IMR-90 (cell line): Measurements from ENCODE around the gene LYVE1. TPM values are rescaled to one million over a fixed set of nuclear protein-coding genes. Genes with fewer than 3 reads are reported as not detected.

ENCODE experiments used
- ATAC-seq: fragments of 200-7000 bp; cut with Tn5 transposase; 2 replicates; pipeline ENCODE4 v1.9.1; 2020; ENCODE audit warnings: low read depth, mild to moderate bottlenecking, moderate library complexity
- BruUV-seq: library from RNA; stranded (reverse); fragments of 400-500 nt; replicated peaks from 2 replicates; lab custom pipeline; 2021; lab: Mats Ljungman, UMichigan
- CTCF ChIA-PET: fragments of 300-600 bp; formaldehyde crosslinking; extraction: SDS; loops from one replicate; lab custom pipeline; 2021; ENCODE audit warnings: antibody characterized with exemption; lab: Yijun Ruan, JAX
- POLR2A ChIA-PET: fragments of 300-600 bp; sonication (Branson Sonifier 250); formaldehyde crosslinking; loops from one replicate; lab custom pipeline; 2022; ENCODE audit warnings: antibody characterized with exemption; ENCODE audit not compliant: unreplicated experiment; lab: Charles Lee
- DNase-seq: peaks from one replicate; pipeline ENCODE4 v3.0.0; 2013
- H2AFZ ChIP-seq: replicated peaks from 2 replicates; pipeline ENCODE3; 2013; ENCODE audit warnings: low read length, mild to moderate bottlenecking; ENCODE audit not compliant: poor library complexity
- H2AK5ac ChIP-seq: 2 replicates; pipeline ENCODE4 v1.6.1; 2013; ENCODE audit warnings: low read depth, low read length, inconsistent platforms
- H2AK9ac ChIP-seq: replicated peaks from 2 replicates; pipeline ENCODE3; 2013; ENCODE audit warnings: mild to moderate bottlenecking, low read depth, low read length, moderate library complexity; ENCODE audit not compliant: poor library complexity
- H2BK120ac ChIP-seq: 2 replicates; pipeline ENCODE4 v1.6.1; 2013; ENCODE audit warnings: low read depth, low read length, inconsistent platforms
- H2BK15ac ChIP-seq: 3 replicates; pipeline ENCODE4 v1.6.1; 2013; ENCODE audit warnings: low read depth, low read length, inconsistent platforms
- H2BK20ac ChIP-seq: 2 replicates; pipeline ENCODE4 v1.6.1; 2013; ENCODE audit warnings: low read depth, mild to moderate bottlenecking, inconsistent platforms, low read length, moderate library complexity
- H2BK5ac ChIP-seq: 2 replicates; pipeline ENCODE4 v1.6.1; 2013; ENCODE audit warnings: mild to moderate bottlenecking, low read depth, low read length, inconsistent platforms; ENCODE audit not compliant: poor library complexity, severe bottlenecking
- H3K14ac ChIP-seq: replicated peaks from 2 replicates; pipeline ENCODE4 v1.6.1; 2013; ENCODE audit warnings: low read depth, low read length, inconsistent platforms
- H3K18ac ChIP-seq: 2 replicates; pipeline ENCODE4 v1.6.1; 2013; ENCODE audit warnings: low read depth, low read length, control low read depth
- H3K23ac ChIP-seq: 2 replicates; pipeline ENCODE4 v1.6.1; 2013; ENCODE audit warnings: low read depth, low read length, inconsistent platforms
- H3K27ac ChIP-seq: 2 replicates; pipeline ENCODE4 v1.5.1; 2013; ENCODE audit warnings: mild to moderate bottlenecking, control low read depth, low read length; ENCODE audit not compliant: insufficient read depth
- H3K27me3 ChIP-seq: 2 replicates; pipeline ENCODE4 v1.6.1; 2013; ENCODE audit warnings: low read length; ENCODE audit not compliant: control insufficient read depth, insufficient read depth
- H3K36me3 ChIP-seq: 2 replicates; pipeline ENCODE4 v1.6.1; 2013; ENCODE audit warnings: low read length, mixed read lengths; ENCODE audit not compliant: control insufficient read depth, insufficient read depth
- H3K4ac ChIP-seq: 2 replicates; pipeline ENCODE4 v1.6.1; 2013; ENCODE audit warnings: low read depth, low read length, inconsistent platforms
- H3K4me1 ChIP-seq: 2 replicates; pipeline ENCODE4 v1.6.1; 2013; ENCODE audit warnings: low read length, mixed read lengths; ENCODE audit not compliant: control insufficient read depth, insufficient read depth
- H3K4me2 ChIP-seq: 2 replicates; pipeline ENCODE4 v1.6.1; 2013; ENCODE audit warnings: low read depth, mild to moderate bottlenecking, control low read depth, low read length, moderate library complexity
- H3K4me3 ChIP-seq: 2 replicates; pipeline ENCODE4 v1.5.1; 2013; ENCODE audit warnings: low read depth, mild to moderate bottlenecking, control low read depth, low read length, moderate library complexity; ENCODE audit not compliant: insufficient read depth
- H3K56ac ChIP-seq: 2 replicates; pipeline ENCODE4 v1.6.1; 2013; ENCODE audit warnings: low read length, inconsistent platforms; ENCODE audit not compliant: insufficient read depth; ENCODE audit errors: extremely low read depth
- H3K79me1 ChIP-seq, 2 experiments: 2 replicates each; pipeline ENCODE4 v1.6.1; 2013; ENCODE audit warnings: low read length in 2 of 2, inconsistent platforms in 1 of 2, low read depth in 1 of 2
- H3K9ac ChIP-seq: 2 replicates; pipeline ENCODE4 v1.6.1; 2013; ENCODE audit warnings: low read depth, low read length, control low read depth
- H3K9me1 ChIP-seq: 2 replicates; pipeline ENCODE4 v1.6.1; 2013; ENCODE audit warnings: low read length, inconsistent platforms; ENCODE audit not compliant: insufficient read depth
- H3K9me3 ChIP-seq: 2 replicates; pipeline ENCODE4 v1.6.1; 2013; ENCODE audit warnings: low read length; ENCODE audit not compliant: control insufficient read depth, insufficient read depth
- H4K20me1 ChIP-seq: 2 replicates; pipeline ENCODE4 v1.6.1; 2013; ENCODE audit warnings: low read length, inconsistent platforms; ENCODE audit not compliant: insufficient read depth
- H4K5ac ChIP-seq: 2 replicates; pipeline ENCODE4 v1.6.1; 2013; ENCODE audit warnings: mild to moderate bottlenecking, low read depth, low read length, control low read depth
- H4K8ac ChIP-seq, 2 experiments: 2 replicates each; pipeline ENCODE4 v1.6.1; 2013; ENCODE audit warnings: low read depth in 2 of 2, low read length in 2 of 2, control low read depth in 1 of 2, inconsistent platforms in 1 of 2
- H4K91ac ChIP-seq: 2 replicates; pipeline ENCODE4 v1.6.1; 2013; ENCODE audit warnings: low read depth, low read length, inconsistent platforms; ENCODE audit not compliant: insufficient read depth
- BHLHE40 ChIP-seq: fragments of 150-350 bp; IDR thresholded peaks from 2 replicates; pipeline ENCODE4 v1.6.1; 2016; ENCODE audit warnings: mild to moderate bottlenecking, low read depth, low read length
- CEBPB ChIP-seq: IDR thresholded peaks from 2 replicates; pipeline ENCODE4 v1.6.1; 2012; ENCODE audit warnings: low read depth, low read length, improper control_type of control experiment
- CHD1 ChIP-seq: IDR thresholded peaks from 2 replicates; pipeline ENCODE4 v1.6.1; 2012; ENCODE audit warnings: low read depth, low read length, improper control_type of control experiment
- FOS ChIP-seq: fragments of 150-350 bp; IDR thresholded peaks from 2 replicates; pipeline ENCODE4 v1.6.1; 2016; ENCODE audit warnings: low read depth, low read length
- MAFK ChIP-seq: IDR thresholded peaks from 2 replicates; pipeline ENCODE4 v1.6.1; 2012; ENCODE audit warnings: low read depth, low read length, improper control_type of control experiment
- MAZ ChIP-seq: IDR thresholded peaks from 2 replicates; pipeline ENCODE4 v1.6.1; 2012; ENCODE audit warnings: low read depth, mild to moderate bottlenecking, low read length, improper control_type of control experiment, moderate library complexity, borderline replicate concordance
- MXI1 ChIP-seq: IDR thresholded peaks from 2 replicates; pipeline ENCODE4 v1.6.1; 2012; ENCODE audit warnings: low read depth, mild to moderate bottlenecking, low read length, moderate library complexity, borderline replicate concordance
- NFE2L2 ChIP-seq: fragments of 150-350 bp; IDR thresholded peaks from 2 replicates; pipeline ENCODE4 v1.6.1; 2016; ENCODE audit warnings: low read depth, mild to moderate bottlenecking, low read length
- POLR2A ChIP-seq: IDR thresholded peaks from 2 replicates; pipeline ENCODE4 v1.6.1; 2012; ENCODE audit warnings: mild to moderate bottlenecking, low read depth, low read length
- RAD21 ChIP-seq: IDR thresholded peaks from 2 replicates; pipeline ENCODE4 v1.6.1; 2012; ENCODE audit warnings: low read length, improper control_type of control experiment
- RCOR1 ChIP-seq: IDR thresholded peaks from 2 replicates; pipeline ENCODE4 v1.6.1; 2012; ENCODE audit warnings: mild to moderate bottlenecking, low read length, improper control_type of control experiment; ENCODE audit not compliant: insufficient replicate concordance
- RFX5 ChIP-seq: IDR thresholded peaks from 2 replicates; pipeline ENCODE4 v1.8.0; 2012; ENCODE audit warnings: low read depth, mild to moderate bottlenecking, low read length, moderate library complexity
- SMC3 ChIP-seq: fragments of 150-350 bp; IDR thresholded peaks from 2 replicates; pipeline ENCODE4 v1.6.1; 2016; ENCODE audit warnings: low read depth, mild to moderate bottlenecking, antibody characterized with exemption, low read length, moderate library complexity
- WGBS, 2 experiments: methylation state at CpG; one replicate each; pipeline versions ENCODE4 v1.1.5 to v1.1.7; 2013; ENCODE audit warnings: missing lambda C conversion rate in 2 of 2; ENCODE audit not compliant: insufficient read length in 1 of 2; ENCODE audit errors: extremely low coverage in 2 of 2; 5-methylcytosine and 5-hydroxymethylcytosine counted together
- dilution Hi-C: fragments of 300-500 bp; cut with HindIII; formaldehyde crosslinking; loops from one replicate; pipeline ENCODE4 v1.14.3; 2018; ENCODE audit warnings: low sequenced_read_pairs; ENCODE audit not compliant: unreplicated experiment
- in situ Hi-C: fragments of 300-500 bp; cut with MboI; formaldehyde crosslinking; loops from 3 replicates; pipeline ENCODE4 v1.14.3; 2019; ENCODE audit warnings: low sequenced_read_pairs, inconsistent platforms, mixed read lengths
- intact Hi-C: fragments of 100-400 bp; cut with micrococcal nuclease; formaldehyde crosslinking; loops from 2 replicates; pipeline ENCODE4 v1.10.0; 2022
- polyA plus RNA-seq, 3 experiments: library from polyadenylated mRNA; depleted of rRNA; stranded (reverse); fragments of >200 nt; gene quantifications; 2 replicates each; pipeline ENCODE4 v1.2.3, GENCODE V29; 2012; ENCODE audit warnings: low replicate concordance in 1 of 3
- total RNA-seq: library from RNA; depleted of rRNA; stranded (reverse); fragments of >200 nt; gene quantifications from 2 replicates; pipeline ENCODE4 v1.2.3, GENCODE V29; 2012
- TF ChIP-seq, protein P1 (sequence below): conservative IDR thresholded peaks from 2 replicates; pipeline ENCODE4 v1.5.1; 2012; ENCODE audit warnings: mild to moderate bottlenecking, low read depth, low read length, improper control_type of control experiment
- TF ChIP-seq, protein P2 (sequence below): fragments of 150-350 bp; IDR thresholded peaks from 2 replicates; pipeline ENCODE4 v1.6.1; 2017; ENCODE audit warnings: mild to moderate bottlenecking, antibody characterized with exemption, low read length, low read depth
- TF ChIP-seq, protein P3 (sequence below): fragments of 150-350 bp; IDR thresholded peaks from 2 replicates; pipeline ENCODE4 v1.6.1; 2016; ENCODE audit warnings: low read depth, mild to moderate bottlenecking, low read length, moderate library complexity, borderline replicate concordance

The LYVE1 gene
- total and polyA plus RNA-seq, 2 of the 4 experiments (the other 2 are of a cell fraction), result not detected

DNA sequence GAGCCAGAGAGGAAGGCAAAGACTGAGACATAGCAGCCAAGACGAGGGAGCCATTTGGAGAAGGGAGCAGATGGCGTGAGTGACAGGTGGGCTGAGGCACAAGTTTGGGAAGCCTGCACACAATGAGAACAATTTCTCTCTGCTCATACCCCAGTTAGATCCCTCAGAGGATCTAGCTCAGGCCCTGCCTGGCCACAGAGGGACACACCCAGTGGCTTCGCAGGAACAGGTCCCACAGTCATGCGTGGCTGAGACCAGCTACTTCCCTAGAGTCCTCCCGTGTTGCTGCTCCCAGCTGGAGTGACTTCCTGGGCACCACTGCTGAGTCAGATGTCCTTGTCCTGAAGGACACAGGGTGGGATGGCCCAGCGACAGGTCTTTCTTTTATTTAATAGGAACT is 33.4 kb upstream of the LYVE1 start:
- Histone ChIP-seq H3K23ac (no peak overlapping the region), H3K14ac (0 out of 2 replicates have a peak overlapping the region, but pooled peaks have one; percentile 11), H3K27me3 (no peaks in the 10 kb centered on the region), H3K56ac (no peak overlapping the region), H3K9me3 (no peaks in the 10 kb centered on the region), H2AK5ac (peak overlapping the region; percentile 75; the same call in 1 of the 2 replicates), H3K36me3 (peaks cover 31% of the 10 kb centered on the region), H3K4me3 (no peak overlapping the region), H3K4ac (peak overlapping the region; percentile 21; the same call in 1 of the 2 replicates), H2AFZ (no peak overlapping the region), H3K27ac (peak overlapping the region; percentile 2; the same call in 1 of the 2 replicates), H4K20me1 (no peaks in the 10 kb centered on the region), H4K8ac (0 out of 4 replicates have a peak overlapping the region, but pooled peaks of 1 of the 2 experiments have one; percentile 10), H2BK15ac (no peak overlapping the region; the same call in 2 of the 3 replicates), H3K4me2 (no peak overlapping the region), H3K9ac (no peak overlapping the region), H3K79me1 (peaks cover 0 to 26% of the 10 kb centered on the region in 2 experiments; a peak in 2 of 4 replicates), H2BK120ac (no peak overlapping the region), H2BK5ac (no peak overlapping the region), H2AK9ac (no peak overlapping the region), H4K5ac (no peak overlapping the region), H2BK20ac (no peak overlapping the region), H3K4me1 (peaks cover 38% of the 10 kb centered on the region), H4K91ac (no peak overlapping the region; the same call in 1 of the 2 replicates), H3K9me1 (peaks cover 46% of the 10 kb centered on the region), H3K18ac (no peak overlapping the region)
- intact Hi-C loops (no loop called here), dilution Hi-C loops (no loop called here), in situ Hi-C loops (no loop called here)
- ChIA-PET CTCF (no interaction called here), POLR2A (no interaction called here)
- DNase-seq, result no peak
- ATAC-seq, result no peak
- no TSS peak for BruUV-seq
- TF ChIP-seq RCOR1 (no peak), NFE2L2 (no peak), POLR2A (no peak), BHLHE40 (no peak), FOS (no peak), RAD21 (no peak), RFX5 (no peak), CEBPB (no peak), CHD1 (no peak), MAFK (no peak), MAZ (no peak), MXI1 (no peak), SMC3 (no peak)
- TF ChIP-seq, protein P1, sequence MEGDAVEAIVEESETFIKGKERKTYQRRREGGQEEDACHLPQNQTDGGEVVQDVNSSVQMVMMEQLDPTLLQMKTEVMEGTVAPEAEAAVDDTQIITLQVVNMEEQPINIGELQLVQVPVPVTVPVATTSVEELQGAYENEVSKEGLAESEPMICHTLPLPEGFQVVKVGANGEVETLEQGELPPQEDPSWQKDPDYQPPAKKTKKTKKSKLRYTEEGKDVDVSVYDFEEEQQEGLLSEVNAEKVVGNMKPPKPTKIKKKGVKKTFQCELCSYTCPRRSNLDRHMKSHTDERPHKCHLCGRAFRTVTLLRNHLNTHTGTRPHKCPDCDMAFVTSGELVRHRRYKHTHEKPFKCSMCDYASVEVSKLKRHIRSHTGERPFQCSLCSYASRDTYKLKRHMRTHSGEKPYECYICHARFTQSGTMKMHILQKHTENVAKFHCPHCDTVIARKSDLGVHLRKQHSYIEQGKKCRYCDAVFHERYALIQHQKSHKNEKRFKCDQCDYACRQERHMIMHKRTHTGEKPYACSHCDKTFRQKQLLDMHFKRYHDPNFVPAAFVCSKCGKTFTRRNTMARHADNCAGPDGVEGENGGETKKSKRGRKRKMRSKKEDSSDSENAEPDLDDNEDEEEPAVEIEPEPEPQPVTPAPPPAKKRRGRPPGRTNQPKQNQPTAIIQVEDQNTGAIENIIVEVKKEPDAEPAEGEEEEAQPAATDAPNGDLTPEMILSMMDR, result no peak
- TF ChIP-seq, protein P2, sequence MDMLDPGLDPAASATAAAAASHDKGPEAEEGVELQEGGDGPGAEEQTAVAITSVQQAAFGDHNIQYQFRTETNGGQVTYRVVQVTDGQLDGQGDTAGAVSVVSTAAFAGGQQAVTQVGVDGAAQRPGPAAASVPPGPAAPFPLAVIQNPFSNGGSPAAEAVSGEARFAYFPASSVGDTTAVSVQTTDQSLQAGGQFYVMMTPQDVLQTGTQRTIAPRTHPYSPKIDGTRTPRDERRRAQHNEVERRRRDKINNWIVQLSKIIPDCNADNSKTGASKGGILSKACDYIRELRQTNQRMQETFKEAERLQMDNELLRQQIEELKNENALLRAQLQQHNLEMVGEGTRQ, result no peak
- TF ChIP-seq, protein P3, sequence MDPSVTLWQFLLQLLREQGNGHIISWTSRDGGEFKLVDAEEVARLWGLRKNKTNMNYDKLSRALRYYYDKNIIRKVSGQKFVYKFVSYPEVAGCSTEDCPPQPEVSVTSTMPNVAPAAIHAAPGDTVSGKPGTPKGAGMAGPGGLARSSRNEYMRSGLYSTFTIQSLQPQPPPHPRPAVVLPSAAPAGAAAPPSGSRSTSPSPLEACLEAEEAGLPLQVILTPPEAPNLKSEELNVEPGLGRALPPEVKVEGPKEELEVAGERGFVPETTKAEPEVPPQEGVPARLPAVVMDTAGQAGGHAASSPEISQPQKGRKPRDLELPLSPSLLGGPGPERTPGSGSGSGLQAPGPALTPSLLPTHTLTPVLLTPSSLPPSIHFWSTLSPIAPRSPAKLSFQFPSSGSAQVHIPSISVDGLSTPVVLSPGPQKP, result no peak
- 93% methylated on average over 5 of the region's 6 CpGs; no CpG with 5 or more reads in 1 of the 2 experiments for WGBS, 2 experiments
